A549 (cell line): ENCODE data around the gene LAMA3. TPM values are rescaled to one million over a fixed set of nuclear protein-coding genes. Genes with fewer than 3 reads are reported as not detected.

Experiments
- ATAC-seq, 2 experiments: fragments of 200-7000 bp in 1 of 2; fragments of >200 bp in 1 of 2; cut with Nextera tagmentation in 1 of 2; cut with Tn5 transposase in 1 of 2; 3 replicates each; pipeline versions ENCODE4 v1.8.0 to v1.9.1; 2018 to 2020; ENCODE audit warnings: mild to moderate bottlenecking in 1 of 2, moderate library complexity in 1 of 2
- CTCF ChIA-PET: fragments of 300-600 bp; sonication (Branson Sonifier 250); formaldehyde crosslinking; extraction: SDS; loops from one replicate; lab custom pipeline; 2021; ENCODE audit warnings: antibody characterized with exemption, inconsistent platforms; lab: Yijun Ruan, JAX
- POLR2A ChIA-PET: fragments of 350-600 bp; formaldehyde crosslinking; extraction: SDS; loops from one replicate; lab custom pipeline; 2021; ENCODE audit warnings: antibody characterized with exemption, inconsistent platforms; lab: Yijun Ruan, JAX
- DNase-seq, 2 experiments: peaks; one replicate each; pipeline versions ENCODE4 v3.0.0 to v3.0.0-alpha.2; 2011 to 2016; ENCODE audit warnings: low read depth in 1 of 2, low spot score in 1 of 2
- FAIRE-seq: peaks from 2 replicates; lab custom pipeline; 2011; peaks lifted over from hg19 to GRCh38; lab: Jason Lieb, UNC
- H3K27ac ChIP-seq, 2 experiments: fragments of >200 bp; sonication (Bioruptor Twin); formaldehyde crosslinking; 3 replicates each; pipeline ENCODE4 v1.5.1; 2016 to 2017
- H3K4me1 ChIP-seq: fragments of >200 bp; sonication (Bioruptor Twin); formaldehyde crosslinking; 3 replicates; pipeline ENCODE4 v1.6.1; 2016
- H3K4me2 ChIP-seq: fragments of >200 bp; sonication (Bioruptor Twin); formaldehyde crosslinking; 3 replicates; pipeline ENCODE4 v1.6.1; 2016
- H3K4me3 ChIP-seq: fragments of >200 bp; sonication (Bioruptor Twin); formaldehyde crosslinking; 3 replicates; pipeline ENCODE4 v1.5.1; 2016
- H3K9me3 ChIP-seq: fragments of >200 bp; sonication (Bioruptor Twin); formaldehyde crosslinking; 3 replicates; pipeline ENCODE4 v1.6.1; 2016
- ATOH8 ChIP-seq: fragments of 250-450 bp; sonication (Bioruptor Pico); IDR thresholded peaks from 2 replicates; pipeline ENCODE4 v1.5.0; 2020; ENCODE audit warnings: low read depth, mild to moderate bottlenecking, moderate library complexity
- BHLHE40 ChIP-seq: IDR thresholded peaks from 2 replicates; pipeline ENCODE4 v1.6.1; 2012; ENCODE audit warnings: low read depth, low read length, inconsistent platforms
- CBX8 ChIP-seq: fragments of 200-600 bp; sonication (generic); IDR thresholded peaks from 2 replicates; pipeline ENCODE4 v1.6.1; 2016
- CTCF ChIP-seq: fragments of >200 bp; sonication (Bioruptor Twin); formaldehyde crosslinking; IDR thresholded peaks from 3 replicates; pipeline ENCODE4 v1.5.1; 2016
- ESRRA ChIP-seq: fragments of 150-350 bp; IDR thresholded peaks from 2 replicates; pipeline ENCODE4 v1.6.1; 2014; ENCODE audit warnings: mild to moderate bottlenecking, low read length, borderline replicate concordance
- FOSB ChIP-seq: fragments of 250-450 bp; sonication (Bioruptor Pico); IDR thresholded peaks from 2 replicates; pipeline ENCODE4 v1.5.0; 2020; ENCODE audit warnings: mild to moderate bottlenecking, moderate library complexity
- FOSL2 ChIP-seq, 2 experiments: fragments of 450-650 bp in 1 of 2; fragments of >200 bp in 1 of 2; sonication (Bioruptor Twin) in 1 of 2; formaldehyde crosslinking; IDR thresholded peaks; 2 replicates each; pipeline versions ENCODE4 v1.5.0 to v1.6.1; 2016 to 2020; ENCODE audit warnings: mild to moderate bottlenecking in 1 of 2, moderate library complexity in 1 of 2
- GATA3 ChIP-seq: IDR thresholded peaks from 2 replicates; pipeline ENCODE4 v1.6.1; 2012; ENCODE audit warnings: borderline replicate concordance
- HMGXB4 ChIP-seq: fragments of 250-450 bp; sonication (Bioruptor Pico); IDR thresholded peaks from 2 replicates; pipeline ENCODE4 v1.5.0; 2021; ENCODE audit warnings: mild to moderate bottlenecking, moderate library complexity, borderline replicate concordance
- HOXB13 ChIP-seq: fragments of 250-450 bp; sonication (Bioruptor Pico); IDR thresholded peaks from 2 replicates; pipeline ENCODE4 v1.5.0; 2020; ENCODE audit warnings: low read depth, mild to moderate bottlenecking, moderate library complexity
- KDM1A ChIP-seq: fragments of 200-600 bp; sonication (generic); IDR thresholded peaks from 2 replicates; pipeline ENCODE4 v1.6.1; 2016; ENCODE audit warnings: low read depth, mild to moderate bottlenecking
- KDM5A ChIP-seq: fragments of 200-600 bp; sonication (generic); IDR thresholded peaks from 2 replicates; pipeline ENCODE4 v1.6.1; 2016; ENCODE audit warnings: antibody characterized with exemption, mild to moderate bottlenecking
- MYC ChIP-seq: IDR thresholded peaks from 2 replicates; pipeline ENCODE4 v1.6.1; 2012; ENCODE audit warnings: mild to moderate bottlenecking, inconsistent platforms, low read length, improper control_type of control experiment, borderline replicate concordance
- NR3C1 ChIP-seq: fragments of >200 bp; sonication (Bioruptor Twin); formaldehyde crosslinking; IDR thresholded peaks from 3 replicates; pipeline ENCODE4 v1.6.1; 2017
- POLR2AphosphoS2 ChIP-seq: conservative IDR thresholded peaks from 2 replicates; pipeline ENCODE4 v1.6.1; 2012; ENCODE audit warnings: low read length, improper control_type of control experiment, inconsistent platforms
- RAD21 ChIP-seq, 2 experiments: fragments of >200 bp in 1 of 2; sonication (Bioruptor Twin) in 1 of 2; formaldehyde crosslinking in 1 of 2; IDR thresholded peaks in 1 of 2; conservative IDR thresholded peaks in 1 of 2; 2 replicates in 1 of 2; 3 replicates in 1 of 2; pipeline ENCODE4 v1.6.1; 2012 to 2018; ENCODE audit warnings: inconsistent platforms in 1 of 2
- RARB ChIP-seq: fragments of 250-450 bp; sonication (Bioruptor Pico); IDR thresholded peaks from 2 replicates; pipeline ENCODE4 v1.8.0; 2021; ENCODE audit warnings: mild to moderate bottlenecking, moderate library complexity
- RCOR1 ChIP-seq: fragments of 150-350 bp; IDR thresholded peaks from 2 replicates; pipeline ENCODE4 v1.6.1; 2014; ENCODE audit warnings: antibody characterized with exemption, low read length, low read depth
- REST ChIP-seq: fragments of 200-600 bp; sonication (generic); IDR thresholded peaks from 2 replicates; pipeline ENCODE4 v1.6.1; 2016; ENCODE audit warnings: antibody characterized with exemption, mild to moderate bottlenecking, moderate library complexity
- RNF2 ChIP-seq: fragments of 200-600 bp; sonication (generic); IDR thresholded peaks from 2 replicates; pipeline ENCODE4 v1.6.1; 2016; ENCODE audit warnings: low read depth, mild to moderate bottlenecking, antibody characterized with exemption, moderate library complexity, borderline replicate concordance
- SMC3 ChIP-seq: fragments of >200 bp; sonication (Bioruptor Twin); formaldehyde crosslinking; IDR thresholded peaks from 3 replicates; pipeline ENCODE4 v1.6.1; 2018; ENCODE audit warnings: inconsistent platforms
- USF2 ChIP-seq: fragments of 450-650 bp; IDR thresholded peaks from 2 replicates; pipeline ENCODE4 v1.6.1; 2014; ENCODE audit warnings: antibody characterized with exemption
- ZNF302 ChIP-seq: fragments of 250-450 bp; sonication (Bioruptor Pico); IDR thresholded peaks from 2 replicates; pipeline ENCODE4 v1.9.0; 2021; ENCODE audit warnings: inconsistent platforms, mild to moderate bottlenecking, moderate library complexity
- WGBS: methylation state at CpG from one replicate; pipeline ENCODE4 v1.1.6; 2017; ENCODE audit errors: missing lambda C conversion rate; 5-methylcytosine and 5-hydroxymethylcytosine counted together
- polyA plus RNA-seq, 4 experiments: library from polyadenylated mRNA; depleted of rRNA in 3 of 4; stranded (reverse); fragments of >200 nt; fragmentation: RNase III in 1 of 4; extraction: RNeasy Plus Mini Kit Qiagen cat#74134 plus additional on column Dnase treatment in 1 of 4; gene quantifications; 2 replicates in 3 of 4; 3 replicates in 1 of 4; pipeline ENCODE4 v1.2.3, GENCODE V29; 2011 to 2017

LAMA3 gene
- polyA plus RNA-seq, 2 of the 4 experiments (the other 2 are of a cell fraction) = 18.2 to 31.0 TPM

- H3K4me2 ChIP-seq = no peak overlapping the region
- CTCF ChIA-PET = interaction anchor here (2.0 kb wide), 1 partner anchor 10 kb away, joined by 4 read pairs; no protein-coding TSS in a partner anchor
- POLR2A ChIA-PET = interaction anchor here (0.5 kb wide), 1 partner anchor 934 kb away, joined by 4 read pairs; no protein-coding TSS in a partner anchor
- FAIRE-seq (no peak), ATAC-seq (no peak), DNase-seq (no peak)
- H3K4me3 ChIP-seq = no peak overlapping the region
- peaks cover 10% of the 10 kb centered on the region; the same call in 1 of the 3 replicates for H3K4me1 ChIP-seq
- TF ChIP-seq CBX8 (no peak), SMC3 (no peak), RARB (CRISPR knock-in tag) (no peak), FOSB (no peak), ATOH8 (no peak), KDM5A (no peak), CTCF (no peak), FOSL2 (IDR thresholded peaks at IDR 0.05) (no peak), FOSL2 (CRISPR knock-in tag; IDR thresholded peaks at IDR 0.05) (no peak), BHLHE40 (no peak)
- no peak overlapping the region for H3K27ac ChIP-seq
- H3K9me3 ChIP-seq = no peaks in the 10 kb centered on the region
- 68% methylated on average over 8 of the region's 8 CpGs for WGBS
These were observed 311.6 kb downstream of the LAMA3 start for GRCh38 chr18:24000613-24001490.

- no peak for ATAC-seq
- POLR2A ChIA-PET = no interaction called here
- H3K4me1 ChIP-seq = peaks cover 10% of the 10 kb centered on the region; the same call in 1 of the 3 replicates
- WGBS = 64% methylated on average over 3 of the region's 3 CpGs
- 0 out of 5 replicates have a peak, but pooled peaks of 1 of the 2 experiments have one; percentile 11 for TF ChIP-seq RAD21 (conservative IDR thresholded peaks at IDR 0.05 in 1 of 2, IDR thresholded peaks at IDR 0.05 in 1 of 2)
- TF ChIP-seq ESRRA = no peak
- no peak for TF ChIP-seq USF2
- TF ChIP-seq, all 56 proteins: peak for 1
- DNase-seq (no peak), FAIRE-seq (no peak)
- H3K4me2 ChIP-seq = no peak overlapping the region
- CTCF ChIA-PET = no interaction called here
- no peaks in the 10 kb centered on the region for H3K9me3 ChIP-seq
- H3K4me3 ChIP-seq = no peak overlapping the region
- no peak overlapping the region for H3K27ac ChIP-seq
These were observed 313.2 kb downstream of the LAMA3 start for GRCh38 chr18:24002479-24002878.

- Histone ChIP-seq H3K27ac (no peak overlapping the region), H3K9me3 (no peaks in the 10 kb centered on the region), H3K4me3 (no peak overlapping the region), H3K4me2 (no peak overlapping the region), H3K4me1 (peaks cover 10% of the 10 kb centered on the region; the same call in 1 of the 3 replicates)
- ATAC-seq = no peak
- WGBS = 66% methylated on average over 3 of the region's 3 CpGs
- ChIA-PET CTCF (interaction anchor here (0.6 kb wide), 1 partner anchor 514 kb away, joined by 4 read pairs; no protein-coding TSS in a partner anchor), POLR2A (no interaction called here)
- no peak for DNase-seq
- no peak for FAIRE-seq
- TF ChIP-seq HOXB13 (CRISPR knock-in tag) (no peak), GATA3 (no peak), NR3C1 (no peak), ESRRA (no peak), POLR2AphosphoS2 (no peak), ZNF302 (CRISPR knock-in tag) (no peak), RNF2 (no peak), RCOR1 (no peak), MYC (no peak), REST (no peak), RARB (CRISPR knock-in tag) (no peak), HMGXB4 (CRISPR knock-in tag) (no peak), KDM1A (no peak)
These were observed 314.0 kb downstream of the LAMA3 start for GRCh38 chr18:24003288-24003687.
